RWPE1 (cell line): Measurements from ENCODE around the gene POLA2.
"Not testable (repeated sequence)": the region's sequence is repeated elsewhere in the genome, so short reads cannot be mapped to it uniquely, and the experiment has no call there.

Experiments used
- CTCF ChIA-PET: fragments of 350-600 bp; sonication (Branson Sonifier 250); formaldehyde crosslinking; extraction: SDS; loops from one replicate; lab custom pipeline; 2021; lab: Yijun Ruan, JAX
- POLR2A ChIA-PET: fragments of 400-600 bp; formaldehyde crosslinking; extraction: SDS; loops from one replicate; lab custom pipeline; 2020; ENCODE audit warnings: antibody characterized with exemption; ENCODE audit not compliant: low non-redundant PET; lab: Yijun Ruan, JAX
- DNase-seq: peaks from one replicate; pipeline ENCODE4 v3.0.0; 2012; ENCODE audit warnings: low spot score
- H3K27ac ChIP-seq: fragments of 450-650 bp; 2 replicates; pipeline ENCODE4 v1.5.1; 2017
- CTCF ChIP-seq: fragments of 450-650 bp; conservative IDR thresholded peaks from 2 replicates; pipeline ENCODE4 v1.5.1; 2017; ENCODE audit warnings: low read depth, mild to moderate bottlenecking

The POLA2 gene

GRCh38 chr11:65327021-65327420 lies 65.3 kb downstream of the POLA2 start:
- ChIA-PET POLR2A (no interaction called here), CTCF (interaction anchor here (0.6 to 10.4 kb wide), 2 partner anchors 11 to 52 kb away, joined by 3 to 83 read pairs; partner anchors contain the start of gene CDC42EP2)
- DNase-seq: no peak
- TF ChIP-seq CTCF: no peak
- no peak overlapping the region for H3K27ac ChIP-seq

- H3K27ac ChIP-seq: peak overlapping the region; percentile 22; the same call in 1 of the 2 replicates
- ChIA-PET POLR2A (interaction anchor here (1.0 kb wide), 2 partner anchors 68 to 207 kb away, joined by 3 to 5 read pairs; partner anchors contain the start of genes FAU, MRPL49 and POLA2), CTCF (interaction anchor here (0.5 to 10.4 kb wide), 20 partner anchors 9 to 211 kb away, joined by 3 to 83 read pairs (median 4); partner anchors contain the start of gene CDC42EP2)
- TF ChIP-seq CTCF: no peak
- no peak for DNase-seq
Observed at GRCh38 chr11:65329478-65329877, 67.7 kb downstream of the POLA2 start.

GRCh38 chr11:65329944-65330403 lies 68.2 kb downstream of the POLA2 start:
- peak overlapping the region; percentile 49 for H3K27ac ChIP-seq
- peak; percentile 79 for TF ChIP-seq CTCF
- CTCF ChIA-PET: interaction anchor here (0.5 to 10.4 kb wide), 27 partner anchors 8 to 324 kb away, joined by 3 to 83 read pairs (median 4); partner anchors contain the start of gene CDC42EP2
- DNase-seq: peak; percentile 61
- POLR2A ChIA-PET: interaction anchor here (1.0 kb wide), 2 partner anchors 68 to 208 kb away, joined by 3 to 5 read pairs; partner anchors contain the start of genes FAU, MRPL49 and POLA2

- peak overlapping the region; percentile 49 for H3K27ac ChIP-seq
- ChIA-PET CTCF (interaction anchor here (0.5 to 10.4 kb wide), 22 partner anchors 9 to 324 kb away, joined by 3 to 83 read pairs (median 4); partner anchors contain the start of gene CDC42EP2), POLR2A (interaction anchor here (1.0 kb wide), 2 partner anchors 69 to 208 kb away, joined by 3 to 5 read pairs; partner anchors contain the start of genes FAU, MRPL49 and POLA2)
- no peak for TF ChIP-seq CTCF
- no peak for DNase-seq
Observed at GRCh38 chr11:65330544-65330943, 68.8 kb downstream of the POLA2 start.

GRCh38 chr11:65332591-65332990 lies 70.8 kb downstream of the POLA2 start:
- CTCF ChIA-PET: interaction anchor here (10.4 kb wide), 1 partner anchor 17 kb away, joined by 83 read pairs; the partner anchor contains the start of gene CDC42EP2
- POLR2A ChIA-PET: interaction anchor here (0.7 to 1.5 kb wide), 2 partner anchors 70 to 292 kb away, joined by 4 read pairs; partner anchors contain the start of gene SAC3D1
- not testable (repeated sequence) for H3K27ac ChIP-seq, DNase-seq

GRCh38 chr11:65334696-65335295 lies 73.0 kb downstream of the POLA2 start:
- no peak for TF ChIP-seq CTCF
- H3K27ac ChIP-seq: peak overlapping the region; percentile 87
- no peak for DNase-seq
- POLR2A ChIA-PET: no interaction called here
- CTCF ChIA-PET: interaction anchor here (0.9 kb wide), 1 partner anchor 20 kb away, joined by 7 read pairs; no protein-coding TSS in a partner anchor
